HG03469 (cell line): ENCODE measurements around the gene PAGE2.
"Not testable (repeated sequence)": the region's sequence is repeated elsewhere in the genome, so short reads cannot be mapped to it uniquely, and the experiment has no call there.

Experiments used
- ATAC-seq: cut with Tn5 transposase; IDR thresholded peaks from one replicate; pipeline ENCODE4 v1.9.1; 2021; ENCODE audit warnings: mild to moderate bottlenecking, moderate library complexity, moderate number of reproducible peaks; ENCODE audit not compliant: unreplicated experiment

PAGE2 gene

DNA sequence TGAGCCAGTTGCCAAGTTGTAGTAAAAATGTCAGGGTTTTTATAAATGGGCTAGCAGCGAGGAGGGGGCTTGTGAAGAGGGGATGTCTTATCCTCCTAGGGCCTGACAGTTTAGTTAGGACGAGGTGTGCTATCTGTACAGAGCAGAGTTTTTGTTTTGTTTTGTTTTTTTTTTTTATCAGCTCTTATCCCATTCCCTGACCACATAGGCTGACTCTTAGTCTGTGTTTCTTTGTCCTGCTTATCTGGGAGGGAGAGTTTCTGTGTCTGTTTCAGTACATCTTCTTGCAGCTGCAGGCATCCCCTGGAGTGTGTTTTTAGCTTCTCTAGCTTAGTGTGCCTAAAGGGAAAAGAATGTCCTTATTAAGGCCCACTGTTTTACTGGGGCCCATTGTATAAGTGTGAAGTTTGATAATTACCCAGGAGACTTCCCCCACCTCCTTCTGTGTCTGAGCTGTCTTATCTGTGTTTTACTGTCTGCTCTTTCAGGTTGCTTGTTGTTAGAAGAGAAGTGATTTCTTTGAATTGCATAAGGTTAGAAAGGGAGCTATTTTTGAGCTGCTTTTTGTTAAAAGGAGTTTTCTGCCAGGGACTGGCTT is 32.0 kb downstream of the PAGE2 start:
- no peak for ATAC-seq

DNA sequence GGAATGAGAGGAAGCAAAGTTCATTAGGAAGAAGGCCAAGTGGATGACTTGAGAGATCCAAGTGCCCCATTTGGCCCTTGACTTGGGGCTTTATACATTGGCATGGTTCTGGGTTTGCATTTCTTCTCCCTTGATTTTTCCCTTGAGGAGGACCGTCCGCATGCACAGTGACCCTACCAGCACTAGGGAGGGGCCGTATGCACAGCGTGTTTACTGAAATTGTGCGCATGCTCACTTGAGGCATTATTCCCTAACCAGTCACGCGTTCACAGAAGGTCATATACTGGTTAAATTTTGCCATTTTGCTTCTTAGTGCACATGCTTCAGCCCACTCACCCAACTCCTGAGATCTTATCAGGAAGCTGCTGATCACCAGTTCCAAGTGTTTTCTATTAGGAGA is 35.1 kb downstream of the PAGE2 start:
- ATAC-seq: no peak

DNA sequence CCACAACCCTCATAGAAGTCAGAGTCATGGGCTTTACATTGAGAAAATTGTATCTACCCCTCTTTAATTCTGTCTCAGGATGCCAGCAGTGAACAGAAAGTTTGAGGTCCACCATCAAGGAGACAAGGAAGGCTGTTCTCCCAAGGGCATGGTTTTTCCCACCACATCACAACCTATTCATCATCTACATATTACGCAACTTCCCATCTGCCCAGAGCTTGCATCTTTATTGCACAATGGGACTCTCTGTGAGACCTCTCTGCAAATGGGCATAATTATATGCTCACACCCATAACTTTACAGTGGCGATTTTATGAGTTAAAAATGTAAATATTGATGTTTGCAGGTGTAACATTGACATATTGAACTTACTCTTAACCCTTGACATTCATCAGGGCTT is 38.9 kb downstream of the PAGE2 start:
- ATAC-seq: no peak

DNA sequence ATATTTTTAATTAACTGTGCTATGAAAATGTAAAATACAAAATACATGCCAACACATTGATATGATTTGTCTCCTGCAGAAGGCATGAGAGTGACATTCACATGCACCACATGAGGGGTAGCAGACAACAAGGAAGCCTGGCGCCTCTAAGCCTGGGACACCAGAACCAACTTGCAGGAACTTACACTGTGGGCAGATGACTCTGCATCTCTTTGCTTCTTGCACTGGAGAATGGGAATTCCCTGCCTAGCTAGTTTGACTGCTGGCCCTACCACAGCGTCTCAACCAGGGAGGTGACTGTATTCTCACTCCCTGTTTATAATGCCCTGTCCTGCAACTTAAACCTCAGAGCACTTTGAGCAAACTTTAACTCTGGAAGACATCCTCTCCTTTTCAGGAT is 40.5 kb downstream of the PAGE2 start:
- ATAC-seq: no peak

DNA sequence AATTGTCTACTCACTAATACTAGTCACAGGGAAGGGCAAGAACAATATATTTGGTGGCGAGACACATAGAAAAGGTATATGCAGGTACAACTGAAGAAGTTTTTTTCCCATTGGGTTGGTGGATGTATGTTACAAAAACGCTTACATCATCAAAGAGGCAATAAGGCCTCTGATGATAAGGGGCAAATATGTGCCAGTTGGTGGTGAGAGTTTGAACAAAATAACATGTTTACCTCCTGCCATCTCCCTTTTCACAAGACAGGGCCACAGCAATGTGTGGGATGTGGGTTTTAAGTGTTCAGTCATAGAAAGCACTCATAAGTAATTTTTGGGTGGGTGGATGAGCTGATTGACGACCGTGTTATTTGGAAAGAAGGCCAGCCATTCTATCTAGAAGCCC is 41.7 kb downstream of the PAGE2 start:
- no peak for ATAC-seq

DNA sequence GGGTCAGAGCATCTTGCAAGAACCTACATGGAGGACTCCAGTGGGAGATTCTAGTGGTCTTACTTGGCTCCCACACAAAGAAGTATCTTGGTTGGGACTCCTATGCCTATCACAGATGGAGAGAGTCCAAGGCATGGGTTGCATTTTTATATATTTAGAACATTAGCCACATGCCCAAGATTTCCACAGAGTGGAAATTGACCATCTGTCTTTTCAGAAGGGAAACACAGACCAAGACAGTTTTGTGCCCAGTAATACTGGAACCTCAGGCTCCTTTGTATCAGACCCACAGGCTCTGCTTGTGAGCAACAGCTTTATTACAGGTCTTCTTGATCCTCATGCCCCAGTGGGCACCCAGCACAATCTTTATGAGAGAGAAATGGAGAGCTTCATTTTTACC is 43.6 kb downstream of the PAGE2 start:
- ATAC-seq: no peak

DNA sequence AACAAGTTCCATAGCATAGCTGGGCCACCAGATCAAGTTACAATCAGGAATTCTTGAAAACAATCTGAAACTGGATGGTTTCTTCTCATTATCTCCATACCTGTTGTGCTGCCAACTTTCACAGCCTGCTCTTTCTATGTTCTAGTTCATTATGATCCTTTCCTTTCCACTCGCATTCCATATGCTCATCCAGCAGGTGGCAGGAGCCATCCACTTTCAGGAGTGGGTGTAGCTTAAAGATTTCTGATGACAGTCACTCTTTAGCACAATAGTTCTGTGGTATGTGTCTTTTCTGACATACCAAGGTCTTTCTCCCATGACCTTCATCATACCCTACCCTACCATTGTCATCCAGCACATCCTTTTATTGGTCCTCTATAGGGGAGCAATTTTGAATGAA is 46.4 kb downstream of the PAGE2 start:
- ATAC-seq: no peak

DNA sequence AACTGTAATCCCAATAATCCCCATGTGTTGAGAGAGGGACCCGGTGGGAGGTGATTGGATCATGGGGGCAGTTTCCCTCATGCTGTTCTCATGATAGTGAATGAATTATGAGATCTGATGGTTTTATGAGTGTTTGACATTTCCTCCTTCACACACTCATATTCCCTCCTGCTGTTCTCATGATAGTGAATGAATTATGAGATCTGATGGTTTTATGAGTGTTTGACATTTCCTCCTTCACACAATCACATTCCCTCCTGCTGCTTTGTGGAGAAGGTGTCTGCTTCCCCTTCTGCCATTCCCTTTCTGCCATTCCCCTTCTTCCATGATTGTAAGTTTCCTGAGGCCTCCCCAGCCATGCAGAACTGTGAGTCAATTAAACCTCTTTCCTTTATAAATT is 52.0 kb downstream of the PAGE2 start:
- not testable (repeated sequence) for ATAC-seq
